Adrenal gland (tissue), 12 donors: ENCODE measurements around the gene TBC1D9B. TPM values are rescaled to one million over a fixed set of nuclear protein-coding genes. Genes with fewer than 3 reads are reported as not detected.

Experiments
- DNase-seq, 7 donors: peaks; one replicate each; pipeline ENCODE4 v3.0.0-alpha.2; 2019 to 2020
- H3K27ac ChIP-seq, 5 donors: fragments of 200-600 bp; sonication (generic) in 4 of 5; 1 replicate in 3 of 5; 2 replicates in 2 of 5; pipeline versions ENCODE4 v1.5.1 to v1.8.0; 2016 to 2020; ENCODE audit warnings: mild to moderate bottlenecking in 1 of 5
- H3K27me3 ChIP-seq: fragments of 200-600 bp; 2 replicates; pipeline ENCODE4 v1.8.0; 2021
- H3K36me3 ChIP-seq, 2 donors: fragments of 200-600 bp; replicated peaks in 1 of 2; 1 replicate in 1 of 2; 2 replicates in 1 of 2; pipeline versions ENCODE4 v1.5.1 to v1.8.0; 2018 to 2022
- H3K4me1 ChIP-seq, 2 donors: fragments of 200-600 bp; replicated peaks in 1 of 2; 1 replicate in 1 of 2; 2 replicates in 1 of 2; pipeline versions ENCODE4 v1.5.1 to v1.8.0; 2018 to 2021
- H3K4me3 ChIP-seq, 4 donors: fragments of 200-600 bp; sonication (generic) in 3 of 4; one replicate each; pipeline ENCODE4 v1.5.1; 2016 to 2018
- H3K9me3 ChIP-seq, 3 donors: fragments of 200-600 bp; sonication (generic) in 1 of 3; replicated peaks in 1 of 3; 1 replicate in 2 of 3; 2 replicates in 1 of 3; pipeline versions ENCODE4 v1.5.1 to v1.8.0; 2016 to 2021
- CTCF ChIP-seq, 6 experiments: fragments of 450-650 bp in 4 of 6; fragments of 200-600 bp in 2 of 6; sonication (generic) in 1 of 6; IDR thresholded peaks; 1 replicate in 5 of 6; 2 replicates in 1 of 6; pipeline versions ENCODE4 v1.5.1 to v1.8.0; 2016 to 2021; ENCODE audit warnings: antibody characterized with exemption in 6 of 6, mild to moderate bottlenecking in 2 of 6, moderate library complexity in 1 of 6
- POLR2A ChIP-seq, 2 donors: fragments of 450-650 bp; IDR thresholded peaks; one replicate each; pipeline ENCODE4 v1.6.1; 2017; ENCODE audit warnings: antibody characterized with exemption in 2 of 2, mild to moderate bottlenecking in 2 of 2, moderate library complexity in 1 of 2
- WGBS, 4 donors: extraction: QIAGEN DNeasy Blood & Tissue Kit in 2 of 4; methylation state at CpG; one replicate each; pipeline versions ENCODE4 v1.1.5 to v1.1.7; 2013 to 2017; 5-methylcytosine and 5-hydroxymethylcytosine counted together
- intact Hi-C, 2 donors: fragments of 100-400 bp; cut with DNase I; formaldehyde crosslinking; loops; one replicate each; pipeline versions ENCODE4 v1.14.1 to v1.15.0; 2022 to 2023
- polyA plus RNA-seq, 3 donors: library from polyadenylated mRNA; stranded (reverse); fragments of 200-250 nt in 2 of 3; fragments of 350-450 nt in 1 of 3; fragmentation: Illumina TruSeq in 1 of 3; extraction: RNeasy Lipid Tissue Mini Kit (QIAGEN cat#74804) in 1 of 3; gene quantifications; one replicate each; pipeline ENCODE4 v1.2.3, GENCODE V29; 2013 to 2014
- total RNA-seq, 9 donors: library from RNA; depleted of rRNA in 4 of 9; stranded (reverse); fragments of >200 nt in 4 of 9; fragments of 120-200 nt in 1 of 9; fragmentation: NEBNext Ultra II Directional in 1 of 9; extraction: Animal tissue kit (Norgen Biotek cat#: 25700) in 1 of 9; gene quantifications; one replicate each; pipeline versions ENCODE4 v1.1.0 to v1.2.4, GENCODE V29; 2013 to 2023
- donor health status: healthy with polysubstance abuse.
- donor health status: Bipolar disorder and iron deficiency.
- donor health status: DM: yes; HTN: yes; CAD: no.
- donor health status: DM: no; HTN: no; CAD: no.
- donor health status: DM: no; HTN: no; CAD: no.
- donor health status: DM: yes; HTN: yes; CAD: no.

The TBC1D9B gene
- total and polyA plus RNA-seq, 12 donors: 30.7 to 192 (median 128) TPM

DNA sequence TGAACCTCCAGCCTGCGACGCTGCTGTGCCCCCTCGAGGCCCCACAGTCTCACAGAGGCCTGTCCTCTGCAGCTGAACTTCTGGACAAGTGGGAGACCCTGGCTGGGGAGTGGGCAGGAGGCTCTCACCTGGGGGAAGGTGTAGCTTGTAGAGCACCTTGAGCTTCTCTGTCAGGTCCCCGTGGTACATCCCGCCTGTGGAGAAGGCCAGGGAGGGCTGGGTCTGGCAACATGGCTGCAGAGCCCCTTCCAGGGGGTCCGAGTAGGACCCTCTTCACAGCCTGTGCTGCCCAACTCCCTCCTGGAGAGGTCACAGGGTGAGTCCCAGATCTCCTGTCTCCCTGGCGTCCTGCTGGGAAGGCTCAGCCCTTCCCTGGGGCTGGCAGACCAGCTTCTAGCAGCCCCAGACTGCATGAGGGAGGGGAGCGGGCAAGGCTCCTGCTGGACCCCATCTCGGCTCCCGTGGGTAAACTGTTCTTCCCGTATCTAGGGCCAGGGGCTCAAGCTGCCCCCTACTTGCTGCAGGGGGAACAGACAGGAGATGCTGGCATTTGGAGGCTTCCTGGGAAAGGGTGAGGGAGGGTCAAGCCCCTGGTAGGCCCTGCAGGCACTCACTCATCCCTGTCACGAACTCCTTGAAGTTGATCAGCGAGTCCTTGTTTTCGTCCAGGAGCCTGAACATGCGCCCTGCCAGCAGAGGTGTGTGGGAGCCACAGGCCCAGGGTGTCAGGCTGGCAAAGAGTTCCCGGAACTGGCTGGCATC, 37.9 kb downstream of the TBC1D9B start:
- H3K36me3 ChIP-seq: peaks cover 0 to 74% of the 10 kb centered on the region in 2 donors
- WGBS, 4 donors: 89 to 97% (median 93%) methylated on average over 5 to 16 of the region's 16 CpGs
- no peak for TF ChIP-seq POLR2A (IDR thresholded peaks at IDR 0.05)
- no peaks in the 10 kb centered on the region for H3K9me3 ChIP-seq
- no peaks in the 10 kb centered on the region for H3K27me3 ChIP-seq
- DNase-seq: no peak
- H3K4me1 ChIP-seq: no peaks in the 10 kb centered on the region
- no peak overlapping the region for H3K4me3 ChIP-seq
- intact Hi-C loops: no loop called here
- no peak overlapping the region for H3K27ac ChIP-seq

DNA sequence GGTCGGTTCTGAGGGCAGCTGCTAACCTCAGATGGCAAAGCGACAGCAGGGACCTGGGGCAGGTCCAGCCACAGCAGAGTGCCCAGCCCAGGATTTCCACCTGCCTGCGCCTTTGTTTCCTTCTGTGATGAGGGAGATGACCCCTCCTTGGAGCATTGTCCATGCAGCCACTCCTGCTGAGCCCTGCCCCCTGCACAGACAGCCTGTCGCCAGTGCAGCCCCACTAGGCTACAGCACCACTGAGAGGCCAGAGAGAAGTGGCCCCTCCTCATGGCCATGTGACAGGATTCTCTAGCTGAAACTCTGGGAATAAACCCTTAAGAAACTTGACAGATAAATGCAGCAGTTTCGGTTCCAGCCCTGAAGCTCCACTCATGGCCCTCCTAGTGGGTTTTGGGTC, 38.6 kb downstream of the TBC1D9B start:
- no peaks in the 10 kb centered on the region for H3K9me3 ChIP-seq
- no peak for DNase-seq
- intact Hi-C loops: no loop called here
- peaks cover 0 to 74% of the 10 kb centered on the region in 2 donors for H3K36me3 ChIP-seq
- no peak overlapping the region for H3K4me3 ChIP-seq
- no peaks in the 10 kb centered on the region for H3K27me3 ChIP-seq
- TF ChIP-seq CTCF (IDR thresholded peaks at IDR 0.05) (no peak), POLR2A (IDR thresholded peaks at IDR 0.05) (no peak)
- 96 to 100% (median 98%) methylated on average over 1 to 5 of the region's 5 CpGs for WGBS, 4 donors
- H3K4me1 ChIP-seq: no peaks in the 10 kb centered on the region
- no peak overlapping the region for H3K27ac ChIP-seq

DNA sequence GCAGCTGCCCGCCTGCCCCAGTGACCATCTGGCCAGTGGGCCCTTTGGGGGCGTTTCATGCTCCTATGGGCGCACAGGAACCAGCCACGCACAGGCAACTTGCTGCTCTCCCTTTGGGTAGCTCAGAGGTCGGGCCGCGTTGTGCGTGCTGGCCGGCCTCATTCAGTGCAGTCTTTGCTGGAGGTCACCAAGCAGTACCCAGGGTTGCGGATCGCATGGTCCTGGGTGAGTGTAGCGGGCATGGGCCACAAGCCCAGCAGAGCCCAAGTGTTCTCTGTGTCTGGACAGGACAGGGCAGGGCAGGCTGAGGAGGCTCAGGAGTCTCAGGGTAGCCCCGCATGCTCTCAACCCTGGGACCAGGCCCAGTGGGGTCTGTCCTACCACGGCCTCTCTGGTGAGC, 39.2 kb downstream of the TBC1D9B start:
- H3K4me1 ChIP-seq: no peaks in the 10 kb centered on the region
- intact Hi-C loops: no loop called here
- no peak for DNase-seq
- H3K9me3 ChIP-seq: no peaks in the 10 kb centered on the region
- WGBS, 4 donors: 92 to 98% (median 96%) methylated on average over 7 to 14 of the region's 14 CpGs
- no peak overlapping the region for H3K27ac ChIP-seq
- no peaks in the 10 kb centered on the region for H3K27me3 ChIP-seq
- H3K4me3 ChIP-seq: no peak overlapping the region
- H3K36me3 ChIP-seq: peaks cover 0 to 74% of the 10 kb centered on the region in 2 donors
- TF ChIP-seq POLR2A (IDR thresholded peaks at IDR 0.05) (no peak), CTCF (IDR thresholded peaks at IDR 0.05) (no peak)

GRCh38 chr5:179867476-179867875, 40.2 kb downstream of the TBC1D9B start:
- Histone ChIP-seq H3K27me3 (no peaks in the 10 kb centered on the region), H3K4me3 (no peak overlapping the region), H3K36me3 (peaks cover 0 to 73% of the 10 kb centered on the region in 2 donors), H3K9me3 (no peaks in the 10 kb centered on the region), H3K27ac (no peak overlapping the region), H3K4me1 (no peaks in the 10 kb centered on the region)
- TF ChIP-seq POLR2A (IDR thresholded peaks at IDR 0.05) (no peak), CTCF (IDR thresholded peaks at IDR 0.05) (no peak)
- no peak for DNase-seq
- intact Hi-C loops: no loop called here
- WGBS, 4 donors: 87 to 94% (median 92%) methylated on average over 10 to 11 of the region's 11 CpGs

DNA sequence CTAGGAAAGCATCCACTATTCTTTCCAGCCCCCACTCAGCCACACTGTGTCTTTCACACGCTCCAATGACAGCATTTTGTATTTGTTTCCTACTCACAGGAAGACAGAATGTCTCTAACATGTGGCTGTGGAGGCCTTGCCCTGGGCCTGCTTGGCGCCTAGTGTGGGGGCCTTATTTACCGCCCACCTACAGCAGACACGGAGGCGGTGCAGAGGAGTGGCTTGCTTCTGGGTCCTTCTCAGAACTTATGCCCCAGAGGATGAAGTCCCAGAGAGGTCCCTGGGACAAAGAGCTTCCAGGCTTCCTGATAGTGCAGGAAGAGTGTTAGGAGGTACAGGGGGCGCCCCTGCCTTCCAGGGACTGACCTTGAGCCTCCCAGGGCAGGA, 40.6 kb downstream of the TBC1D9B start:
- no peak for TF ChIP-seq POLR2A (IDR thresholded peaks at IDR 0.05)
- no peak for TF ChIP-seq CTCF (IDR thresholded peaks at IDR 0.05)
- 88 to 93% (median 89%) methylated on average over 6 of the region's 6 CpGs for WGBS, 4 donors
- intact Hi-C loops: no loop called here
- Histone ChIP-seq H3K9me3 (no peaks in the 10 kb centered on the region), H3K27ac (no peak overlapping the region), H3K27me3 (no peaks in the 10 kb centered on the region), H3K4me1 (no peaks in the 10 kb centered on the region), H3K36me3 (peaks cover 0 to 70% of the 10 kb centered on the region in 2 donors), H3K4me3 (no peak overlapping the region)
- no peak for DNase-seq
